A204.1 (cell line): ENCODE data around the gene POMT1.
"Not testable (repeated sequence)": the region's sequence is repeated elsewhere in the genome, so short reads cannot be mapped to it uniquely, and the experiment has no call there.

Experiments used
- FAIRE-seq: peaks from 2 replicates; lab custom pipeline; 2012; peaks lifted over from hg19 to GRCh38; lab: Jason Lieb, UNC

POMT1 gene, protein sequence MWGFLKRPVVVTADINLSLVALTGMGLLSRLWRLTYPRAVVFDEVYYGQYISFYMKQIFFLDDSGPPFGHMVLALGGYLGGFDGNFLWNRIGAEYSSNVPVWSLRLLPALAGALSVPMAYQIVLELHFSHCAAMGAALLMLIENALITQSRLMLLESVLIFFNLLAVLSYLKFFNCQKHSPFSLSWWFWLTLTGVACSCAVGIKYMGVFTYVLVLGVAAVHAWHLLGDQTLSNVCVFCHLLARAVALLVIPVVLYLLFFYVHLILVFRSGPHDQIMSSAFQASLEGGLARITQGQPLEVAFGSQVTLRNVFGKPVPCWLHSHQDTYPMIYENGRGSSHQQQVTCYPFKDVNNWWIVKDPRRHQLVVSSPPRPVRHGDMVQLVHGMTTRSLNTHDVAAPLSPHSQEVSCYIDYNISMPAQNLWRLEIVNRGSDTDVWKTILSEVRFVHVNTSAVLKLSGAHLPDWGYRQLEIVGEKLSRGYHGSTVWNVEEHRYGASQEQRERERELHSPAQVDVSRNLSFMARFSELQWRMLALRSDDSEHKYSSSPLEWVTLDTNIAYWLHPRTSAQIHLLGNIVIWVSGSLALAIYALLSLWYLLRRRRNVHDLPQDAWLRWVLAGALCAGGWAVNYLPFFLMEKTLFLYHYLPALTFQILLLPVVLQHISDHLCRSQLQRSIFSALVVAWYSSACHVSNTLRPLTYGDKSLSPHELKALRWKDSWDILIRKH

DNA sequence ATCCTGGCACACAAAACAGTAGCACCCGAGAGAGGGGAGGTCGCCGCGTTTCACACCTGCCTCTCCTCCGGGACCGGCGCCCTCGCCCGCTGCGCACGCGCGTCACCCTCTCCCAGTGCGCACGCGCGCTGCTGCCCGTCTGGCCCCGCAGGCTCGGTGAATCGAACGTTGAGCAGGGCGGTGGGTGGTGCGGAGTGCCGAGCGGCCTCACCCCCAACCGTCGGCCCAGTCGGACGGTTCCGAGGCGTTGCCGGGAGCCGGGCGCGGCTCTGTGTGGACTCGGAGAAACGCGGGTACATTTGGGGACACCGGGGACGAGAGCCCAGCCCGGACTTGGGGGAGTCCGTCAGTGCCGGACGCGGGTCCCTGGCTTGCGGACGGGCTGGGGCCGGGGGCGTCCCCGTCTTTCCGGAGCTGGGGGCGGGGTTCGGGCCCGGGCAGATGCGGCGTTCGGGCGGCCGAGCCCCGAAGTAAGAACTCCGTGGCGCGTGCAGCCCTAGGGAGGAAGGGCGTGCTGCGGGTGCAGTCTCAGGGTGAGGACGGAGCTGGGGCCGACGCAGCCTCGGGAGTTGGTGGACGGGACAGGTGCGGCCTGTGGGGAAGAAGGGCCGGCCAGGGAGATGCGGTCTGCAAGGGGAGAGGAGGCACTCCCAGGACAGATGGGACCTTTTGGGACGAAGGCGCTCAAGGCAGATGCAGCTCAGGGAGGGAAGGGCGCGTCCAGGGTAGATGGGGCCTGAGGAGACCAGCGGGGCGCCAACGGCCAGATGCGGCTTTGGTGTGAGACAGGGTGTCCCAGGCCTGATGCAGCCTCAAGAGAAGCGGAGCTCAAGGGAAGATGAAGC is at the start of gene POMT1:
Gene POMT1, plus strand, starts transcription at position 138 of the 845 bp plus-strand sequence. CDS start 1,301 bp downstream, outside the sequence.
- FAIRE-seq = no peak

DNA sequence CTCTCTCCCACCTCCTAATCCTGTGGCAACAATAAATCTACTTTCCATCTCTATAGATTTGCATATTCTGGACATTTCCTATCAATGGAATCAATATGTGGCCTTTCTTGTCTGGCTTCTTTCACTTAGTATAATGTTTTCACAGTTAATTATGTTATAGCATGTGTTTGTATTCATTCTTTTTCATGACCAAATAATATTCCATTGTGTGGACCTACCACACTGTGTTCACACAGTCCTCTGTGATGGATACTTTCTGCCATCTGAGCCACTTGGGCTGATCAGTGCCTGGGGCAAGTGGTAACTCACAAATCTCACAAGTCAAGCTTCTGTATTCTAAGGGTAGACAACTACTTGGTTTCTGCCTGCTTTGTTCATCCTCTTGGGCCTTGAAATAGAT is 48.7 kb upstream of the POMT1 start:
- FAIRE-seq = no peak

DNA sequence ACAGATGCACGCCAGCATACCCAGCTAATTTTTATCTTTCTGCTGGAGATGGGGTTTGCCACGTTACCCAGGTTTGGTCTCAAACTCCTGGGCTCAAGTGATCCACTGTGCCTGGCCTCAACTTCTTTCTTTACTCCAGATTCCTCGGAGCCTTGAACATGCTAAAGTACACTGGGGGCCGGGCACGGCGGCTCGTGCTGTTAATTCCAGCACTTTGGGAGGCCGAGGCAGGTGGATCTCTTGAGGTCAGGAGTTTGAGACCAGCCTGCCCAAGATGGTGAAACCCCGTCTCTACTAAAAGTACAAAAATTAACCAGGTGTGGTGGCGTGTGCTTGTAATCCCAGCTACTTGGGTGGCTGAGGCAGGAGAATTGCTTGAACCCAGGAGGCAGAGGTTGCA is 47.1 kb upstream of the POMT1 start:
- not testable (repeated sequence) for FAIRE-seq

- no peak for FAIRE-seq
Observed at GRCh38 chr9:131457746-131458145, 45.0 kb upstream of the POMT1 start.

- no peak for FAIRE-seq
Observed at GRCh38 chr9:131459056-131459455, 43.7 kb upstream of the POMT1 start.

DNA sequence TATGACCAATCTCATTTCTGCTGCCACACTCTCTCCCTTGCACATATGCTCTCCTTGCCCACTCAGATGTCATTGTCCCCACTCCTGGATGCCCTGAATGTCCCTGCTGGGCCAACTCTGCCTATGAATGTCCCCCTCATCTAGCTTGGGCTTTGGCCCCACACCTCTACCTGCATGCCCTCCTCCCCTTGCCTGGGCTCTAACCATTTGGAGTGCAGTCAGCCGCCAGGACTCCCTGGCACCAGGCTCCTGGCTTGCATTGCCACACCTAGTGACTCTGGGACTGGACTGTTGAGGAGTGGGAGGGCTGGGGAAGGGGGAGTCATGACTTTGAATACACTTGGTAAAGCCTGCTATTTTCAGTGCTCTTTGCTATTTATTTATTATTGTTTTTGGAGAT is 41.6 kb upstream of the POMT1 start:
- FAIRE-seq = no peak

- no peak for FAIRE-seq
Observed at GRCh38 chr9:131464354-131465000, 38.2 kb upstream of the POMT1 start.

GRCh38 chr9:131465401-131465800 is 37.3 kb upstream of the POMT1 start:
- FAIRE-seq = no peak

GRCh38 chr9:131467214-131467935 is 35.3 kb upstream of the POMT1 start:
- no peak for FAIRE-seq

- FAIRE-seq = no peak
Observed at GRCh38 chr9:131468031-131468430, 34.7 kb upstream of the POMT1 start.

GRCh38 chr9:131469356-131469755 is 33.4 kb upstream of the POMT1 start:
- FAIRE-seq = no peak

DNA sequence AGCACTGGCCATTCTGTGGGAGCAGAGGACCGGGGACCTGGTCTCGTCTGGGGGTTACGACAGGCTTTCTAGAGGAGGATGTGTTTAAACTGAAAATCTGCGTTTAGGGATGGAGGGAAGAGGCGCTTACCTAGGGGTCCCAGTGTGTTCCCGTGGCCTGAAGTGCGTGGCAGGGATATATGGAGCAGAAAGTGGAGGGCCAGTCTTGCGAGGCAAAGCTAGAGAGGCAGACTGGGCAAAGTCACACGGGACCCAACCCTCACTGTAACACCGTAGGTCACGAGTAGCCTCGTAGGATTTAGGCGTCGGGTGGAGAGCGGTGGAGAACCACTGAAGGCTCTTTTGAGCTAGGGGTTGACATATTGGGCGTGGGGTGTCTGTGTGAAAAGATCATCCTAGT is 32.8 kb upstream of the POMT1 start:
- no peak for FAIRE-seq

GRCh38 chr9:131470581-131470991 is 32.1 kb upstream of the POMT1 start:
- FAIRE-seq = no peak

DNA sequence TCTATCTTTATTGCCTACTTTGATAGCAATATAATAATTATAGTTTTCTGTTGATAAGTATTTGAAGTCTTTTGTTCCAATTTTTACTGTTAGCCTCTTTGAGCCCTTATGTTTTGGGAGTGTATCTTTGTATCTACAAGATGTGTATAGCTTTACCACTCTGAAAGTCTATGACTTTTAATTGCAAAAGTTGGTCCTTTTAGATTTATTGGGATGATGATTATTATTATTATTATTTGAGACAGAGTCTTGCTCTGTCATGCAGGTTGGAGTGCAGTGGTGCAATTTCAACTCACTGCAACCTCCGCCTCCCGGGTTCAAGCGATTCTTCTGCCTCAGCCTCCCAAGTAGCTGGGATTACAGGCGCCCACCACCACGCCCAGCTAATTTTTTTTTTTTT is 30.6 kb upstream of the POMT1 start:
- not testable (repeated sequence) for FAIRE-seq

GRCh38 chr9:131473198-131473885 is 29.4 kb upstream of the POMT1 start:
- FAIRE-seq = no peak

- no peak for FAIRE-seq
Observed at GRCh38 chr9:131473891-131474290, 28.8 kb upstream of the POMT1 start.

GRCh38 chr9:131474711-131475110 is 28.0 kb upstream of the POMT1 start:
- FAIRE-seq = no peak

GRCh38 chr9:131475111-131475955 is 27.4 kb upstream of the POMT1 start:
- no peak for FAIRE-seq

DNA sequence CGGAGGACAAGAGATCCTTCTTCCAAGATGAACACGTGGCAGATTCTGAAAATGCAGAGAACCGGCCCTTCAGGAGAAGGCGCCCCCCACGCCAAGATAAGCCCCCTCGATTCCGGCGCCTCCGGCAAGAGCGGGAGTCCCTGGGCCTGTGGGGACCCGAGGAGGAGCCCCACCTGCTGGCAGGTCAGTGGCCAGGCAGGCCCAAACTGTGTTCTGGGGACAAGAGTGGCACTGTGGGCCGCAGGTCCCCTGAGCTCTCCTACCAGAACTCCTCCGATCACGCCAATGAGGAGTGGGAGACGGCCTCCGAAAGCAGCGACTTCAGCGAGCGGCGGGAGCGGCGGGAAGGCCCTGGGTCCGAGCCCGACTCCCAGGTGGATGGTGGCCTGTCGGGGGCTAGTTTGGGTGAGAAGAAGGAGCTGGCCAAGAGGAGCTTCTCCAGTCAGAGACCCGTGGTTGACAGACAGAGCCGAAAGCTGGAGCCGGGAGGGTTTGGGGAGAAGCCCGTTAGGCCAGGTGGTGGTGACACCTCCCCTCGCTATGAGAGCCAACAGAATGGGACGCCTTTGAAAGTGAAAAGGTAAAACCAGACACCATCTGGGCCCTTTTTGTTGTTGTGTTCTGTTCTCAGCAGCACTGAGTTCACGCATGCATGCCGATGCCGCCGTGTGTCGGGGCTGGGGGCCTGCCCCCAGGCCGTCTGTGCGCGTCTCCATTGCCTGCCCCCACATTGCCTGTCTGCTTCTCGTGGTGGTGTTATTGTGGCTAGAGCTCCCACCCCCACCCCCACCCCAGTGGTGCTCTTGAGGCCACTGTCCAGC is 26.6 kb upstream of the POMT1 start:
- FAIRE-seq = no peak
